HG02970 (cell line): ENCODE data around the gene CD244.
"Not testable (repeated sequence)": the region's sequence is repeated elsewhere in the genome, so short reads cannot be mapped to it uniquely, and the experiment has no call there.

Experiments
- ATAC-seq: cut with Tn5 transposase; IDR thresholded peaks from one replicate; pipeline ENCODE4 v1.9.1; 2021; ENCODE audit warnings: mild to moderate bottlenecking, moderate library complexity, moderate number of reproducible peaks; ENCODE audit not compliant: unreplicated experiment, low FRiP score

The CD244 gene

DNA sequence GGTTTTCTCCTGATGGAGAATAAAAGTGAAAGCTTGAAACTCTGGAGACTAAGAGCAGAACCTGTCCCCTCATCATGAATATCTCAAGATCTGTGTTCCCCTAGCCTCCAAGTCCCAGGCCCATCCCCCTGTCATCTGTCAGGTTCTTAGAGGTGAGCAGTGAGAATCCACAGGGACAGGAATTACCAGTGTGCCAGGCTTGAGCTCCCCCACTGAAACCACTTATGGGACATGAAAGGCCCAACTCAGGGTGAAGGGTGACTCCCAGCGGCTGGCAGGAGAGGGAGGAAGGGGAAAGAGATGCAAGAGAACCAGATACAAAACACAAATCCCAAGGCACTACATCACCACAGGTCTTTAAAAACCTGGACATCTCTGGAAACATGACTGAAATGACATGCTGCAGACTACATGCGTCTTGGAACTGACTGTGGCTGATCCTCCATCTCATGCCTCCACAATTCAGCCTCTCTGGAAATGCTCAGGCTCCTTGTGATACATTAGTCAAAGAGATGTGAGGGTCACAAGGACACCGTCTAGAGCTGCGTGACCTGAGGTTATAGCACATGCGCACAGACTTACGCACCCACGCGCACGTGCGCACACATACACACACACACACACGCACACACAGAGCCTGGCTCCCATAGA is 73.5 kb downstream of the CD244 start:
- peak; percentile 14 for ATAC-seq

DNA sequence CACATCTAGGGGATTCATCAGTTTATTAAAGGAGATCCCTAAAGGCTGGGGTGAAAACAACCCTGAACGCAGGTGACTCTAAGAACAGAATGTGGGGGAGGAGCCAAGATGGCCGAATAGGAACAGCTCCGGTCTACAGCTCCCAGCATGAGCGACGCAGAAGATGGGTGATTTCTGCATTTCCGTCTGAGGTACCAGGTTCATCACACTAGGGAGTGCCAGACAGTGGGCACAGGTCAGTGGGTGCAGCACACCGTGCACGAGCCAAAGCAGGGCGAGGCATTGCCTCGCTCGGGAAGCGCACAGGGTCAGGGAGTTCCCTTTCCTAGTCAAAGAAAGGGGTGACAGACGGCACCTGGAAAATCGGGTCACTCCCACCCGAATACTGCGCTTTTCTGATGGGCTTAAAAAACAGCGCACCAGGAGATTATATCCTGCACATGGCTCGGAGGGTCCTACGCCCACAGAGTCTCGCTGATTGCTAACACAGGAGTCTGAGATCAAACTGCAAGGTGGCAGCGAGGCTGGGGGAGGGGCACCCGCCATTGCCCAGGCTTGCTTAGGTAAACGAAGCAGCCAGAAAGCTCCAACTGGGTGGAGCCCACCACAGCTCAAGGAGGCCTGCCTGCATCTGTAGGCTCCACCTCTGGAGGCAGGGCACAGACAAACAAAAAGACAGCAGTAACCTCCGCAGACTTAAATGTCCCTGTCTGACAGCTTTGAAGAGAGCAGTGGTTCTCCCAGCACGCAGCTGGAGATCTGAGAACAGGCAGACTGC is 79.5 kb downstream of the CD244 start:
- not testable (repeated sequence) for ATAC-seq

DNA sequence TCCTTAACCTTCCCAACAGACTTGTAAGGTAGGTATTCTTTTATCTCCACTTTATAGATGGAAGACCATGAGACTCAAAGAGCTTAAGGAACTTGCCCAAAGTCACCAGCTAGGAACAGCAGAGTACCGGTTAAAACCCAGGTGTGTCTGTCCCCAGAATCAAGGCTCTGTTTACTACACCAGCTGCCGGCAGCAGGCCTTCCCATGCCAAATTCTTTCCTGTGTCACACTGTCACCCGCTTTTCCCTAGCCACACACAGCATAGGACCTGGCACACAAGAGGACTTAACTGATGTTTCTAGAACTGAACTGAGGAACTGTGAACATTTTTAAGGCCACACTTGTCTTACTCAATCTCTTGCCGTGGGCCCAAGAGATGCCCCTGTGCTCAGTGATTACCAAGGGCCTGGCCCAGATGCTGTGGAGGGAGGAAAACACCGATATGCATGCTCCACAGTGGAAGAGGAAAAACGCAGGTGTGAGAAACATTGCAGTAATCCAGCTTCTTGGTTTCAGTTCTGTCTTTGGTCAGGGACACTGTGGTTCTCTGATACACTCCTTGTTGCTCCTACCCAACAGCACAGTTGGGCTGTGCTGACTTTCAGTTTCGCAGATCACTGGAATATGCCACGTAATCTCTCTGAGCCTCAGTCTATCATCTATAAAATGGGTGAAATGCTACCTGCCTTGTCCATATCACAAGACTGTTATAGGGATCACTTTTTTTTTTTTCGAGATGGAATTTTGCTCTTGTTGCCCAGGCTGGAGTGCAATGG is 80.6 kb downstream of the CD244 start:
- ATAC-seq, result peak; percentile 73

DNA sequence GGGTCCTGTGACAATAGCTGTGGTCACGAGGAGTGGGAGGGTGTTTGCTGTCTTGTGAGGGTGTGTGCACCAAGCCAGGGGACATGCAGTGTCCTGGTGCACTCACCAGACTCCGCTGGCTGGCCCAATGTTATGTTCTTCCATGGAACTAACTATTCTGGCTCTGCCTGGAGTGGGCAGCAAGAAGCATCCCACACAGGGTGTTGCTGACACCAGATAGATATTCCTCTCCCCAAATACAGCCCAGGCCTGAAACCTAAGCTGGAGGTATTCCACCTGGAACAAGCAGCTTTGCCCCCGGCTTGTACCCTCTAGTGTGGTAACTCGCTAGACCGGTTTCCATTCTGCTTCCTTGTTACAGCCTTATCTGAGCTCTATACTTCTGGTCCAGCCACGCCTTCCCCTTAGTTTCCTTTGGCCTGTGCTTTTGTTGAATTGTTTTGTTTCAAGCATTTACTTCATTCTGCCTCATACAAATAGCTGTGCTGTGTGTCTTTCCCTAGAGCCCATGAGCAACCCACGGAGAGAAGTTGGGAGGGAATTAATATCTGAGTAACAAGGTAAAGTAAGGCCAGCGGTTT is 81.4 kb downstream of the CD244 start:
- no peak for ATAC-seq

DNA sequence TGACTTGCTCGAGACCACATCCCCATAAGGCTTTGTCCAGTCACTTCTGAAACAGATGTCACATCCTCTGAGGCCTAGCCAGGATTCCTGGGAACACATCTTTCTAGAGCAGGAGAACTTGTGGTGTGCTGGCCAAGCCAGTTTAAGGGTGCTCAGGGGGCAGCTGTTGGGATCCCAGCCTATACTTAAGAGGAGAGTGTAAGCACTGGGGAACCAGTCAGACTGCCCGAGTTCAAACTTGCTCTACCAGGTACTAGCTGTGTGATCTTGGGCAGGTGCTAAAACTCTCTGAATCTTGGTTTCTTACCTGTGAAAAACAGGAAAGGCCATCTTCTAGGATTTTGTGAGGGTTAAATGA is 82.3 kb downstream of the CD244 start:
- no peak for ATAC-seq
